Endothelial cell of umbilical vein (primary cell): Measurements from ENCODE around the gene C19orf44. TPM values are rescaled to one million over a fixed set of nuclear protein-coding genes. Genes with fewer than 3 reads are reported as not detected.

Experiments used
- BruUV-seq: library from RNA; stranded (reverse); fragments of 400-500 nt; replicated peaks from 2 replicates; lab custom pipeline; 2021; lab: Mats Ljungman, UMichigan
- CTCF ChIA-PET: fragments of 300-600, 350-600 bp; sonication (Branson Sonifier 250); formaldehyde crosslinking; loops from one replicate; lab custom pipeline; 2021; ENCODE audit warnings: antibody characterized with exemption, inconsistent platforms; lab: Charles Lee
- POLR2A ChIA-PET: fragments of 300-600, 350-600 bp; sonication (Branson Sonifier 250); formaldehyde crosslinking; loops from one replicate; lab custom pipeline; 2021; ENCODE audit warnings: antibody characterized with exemption, inconsistent platforms; lab: Charles Lee
- DNase-seq: peaks from one replicate; pipeline ENCODE4 v3.0.0-alpha.2; 2011; ENCODE audit warnings: low read depth, low spot score
- FAIRE-seq: peaks from 2 replicates; lab custom pipeline; 2011; peaks lifted over from hg19 to GRCh38; lab: Jason Lieb, UNC
- H2AFZ ChIP-seq: 2 replicates; pipeline ENCODE4 v1.6.0; 2012; ENCODE audit warnings: low read depth, low read length, control low read depth, inconsistent platforms
- H3K27ac ChIP-seq: 2 replicates; pipeline ENCODE4 v1.5.1; 2011; ENCODE audit warnings: low read depth, mild to moderate bottlenecking, control low read depth, low read length, moderate library complexity; ENCODE audit not compliant: insufficient read depth
- H3K27me3 ChIP-seq, 2 experiments: 2 replicates each; pipeline versions ENCODE4 v1.6.0 to v1.6.1; 2011; ENCODE audit warnings: low read length in 2 of 2, mixed read lengths in 1 of 2; ENCODE audit not compliant: control insufficient read depth in 2 of 2, insufficient read depth in 2 of 2
- H3K36me3 ChIP-seq, 2 experiments: 2 replicates in 1 of 2; 3 replicates in 1 of 2; pipeline ENCODE4 v1.5.1; 2011; ENCODE audit warnings: low read length in 2 of 2, mild to moderate bottlenecking in 1 of 2, moderate library complexity in 1 of 2; ENCODE audit not compliant: control insufficient read depth in 2 of 2, insufficient read depth in 2 of 2; ENCODE audit errors: extremely low read depth in 1 of 2
- H3K4me1 ChIP-seq: 3 replicates; pipeline ENCODE4 v1.5.1; 2011; ENCODE audit warnings: mild to moderate bottlenecking, low read length; ENCODE audit not compliant: control insufficient read depth, insufficient read depth; ENCODE audit errors: extremely low read depth
- H3K4me2 ChIP-seq: 2 replicates; pipeline ENCODE4 v1.6.1; 2011; ENCODE audit warnings: low read length, control low read depth, mixed read lengths; ENCODE audit not compliant: insufficient read depth
- H3K4me3 ChIP-seq, 3 experiments: fragments of 200-600 bp in 1 of 3; sonication (generic), shearing (Covaris generic) in 1 of 3; replicated peaks in 1 of 3; 2 replicates each; pipeline ENCODE4 v1.5.1; 2011 to 2016; ENCODE audit warnings: control low read depth in 3 of 3, low read length in 3 of 3, mild to moderate bottlenecking in 2 of 3, inconsistent platforms in 1 of 3, low read depth in 1 of 3, moderate library complexity in 1 of 3; ENCODE audit not compliant: insufficient read depth in 1 of 3
- H3K79me2 ChIP-seq: 2 replicates; pipeline ENCODE4 v1.6.0; 2012; ENCODE audit warnings: low read length, inconsistent platforms; ENCODE audit not compliant: control insufficient read depth, insufficient read depth
- H3K9ac ChIP-seq: replicated peaks from 2 replicates; pipeline ENCODE3; 2011; ENCODE audit warnings: low read length, control low read depth; ENCODE audit not compliant: insufficient read depth; ENCODE audit errors: extremely low read depth
- H3K9me1 ChIP-seq: replicated peaks from 3 replicates; pipeline ENCODE4 v1.6.0; 2011; ENCODE audit warnings: mild to moderate bottlenecking, low read length; ENCODE audit not compliant: control insufficient read depth, insufficient read depth; ENCODE audit errors: extremely low read depth
- H3K9me3 ChIP-seq: replicated peaks from 2 replicates; pipeline ENCODE4 v1.5.1; 2012; ENCODE audit warnings: low read length, inconsistent platforms; ENCODE audit not compliant: control insufficient read depth, insufficient read depth
- H4K20me1 ChIP-seq: replicated peaks from 2 replicates; pipeline ENCODE3; 2011; ENCODE audit warnings: mild to moderate bottlenecking, low read length; ENCODE audit not compliant: control insufficient read depth, insufficient read depth; ENCODE audit errors: extremely low read depth
- CTCF ChIP-seq, 2 donors: IDR thresholded peaks; 1 replicate in 1 of 2; 2 replicates in 1 of 2; pipeline ENCODE4 v1.5.1; 2011; ENCODE audit warnings: low read length in 2 of 2, mild to moderate bottlenecking in 2 of 2, moderate library complexity in 2 of 2, control low read depth in 1 of 2, inconsistent platforms in 1 of 2, low read depth in 1 of 2; ENCODE audit not compliant: insufficient read depth in 1 of 2; ENCODE audit errors: extremely low read depth in 1 of 2
- EZH2 ChIP-seq: IDR thresholded peaks from 2 replicates; pipeline ENCODE4 v1.6.1; 2012; ENCODE audit warnings: borderline replicate concordance, low read depth, mild to moderate bottlenecking, moderate library complexity, low read length, inconsistent platforms; ENCODE audit not compliant: severe bottlenecking
- FOS ChIP-seq: IDR thresholded peaks from 2 replicates; pipeline ENCODE4 v1.6.1; 2011; ENCODE audit warnings: mild to moderate bottlenecking, low read length, moderate library complexity, borderline replicate concordance; ENCODE audit not compliant: insufficient read depth
- GATA2 ChIP-seq: IDR thresholded peaks from 2 replicates; pipeline ENCODE4 v1.7.0; 2011; ENCODE audit warnings: low read depth, mild to moderate bottlenecking, moderate library complexity, mixed read lengths, low read length; ENCODE audit not compliant: insufficient read length, insufficient read depth
- JUN ChIP-seq: IDR thresholded peaks from 2 replicates; pipeline ENCODE4 v1.6.1; 2011; ENCODE audit warnings: borderline replicate concordance, low read depth; ENCODE audit not compliant: insufficient read length, insufficient read depth
- MYC ChIP-seq: IDR thresholded peaks from one replicate; pipeline ENCODE4 v1.6.1; 2011; ENCODE audit warnings: mild to moderate bottlenecking, low read depth, low read length
- POLR2A ChIP-seq: IDR thresholded peaks from 2 replicates; pipeline ENCODE4 v1.6.1; 2012; ENCODE audit warnings: low read depth, mild to moderate bottlenecking, control low read depth, low read length
- POLR2AphosphoS5 ChIP-seq: IDR thresholded peaks from 2 replicates; pipeline ENCODE4 v1.6.1; 2012; ENCODE audit warnings: low read depth, mild to moderate bottlenecking, control low read depth, low read length, moderate library complexity; ENCODE audit not compliant: insufficient read depth
- dilution Hi-C: fragments of 300-500 bp; cut with MboI; formaldehyde crosslinking; loops from one replicate; pipeline ENCODE4 v1.15.0; 2019; ENCODE audit warnings: low sequenced_read_pairs; ENCODE audit not compliant: extremely low pct_ligation_motif_present
- intact Hi-C: fragments of 100-400 bp; cut with micrococcal nuclease; formaldehyde crosslinking; loops from one replicate; pipeline ENCODE4 v1.10.0; 2022
- polyA plus RNA-seq, 4 experiments: library from polyadenylated mRNA; depleted of rRNA in 3 of 4; stranded (reverse) in 3 of 4; unstranded in 1 of 4; fragments of >200 nt; gene quantifications; 2 replicates each; pipeline versions ENCODE4 v1.2.1 to v1.2.3, GENCODE V29; 2011 to 2012; ENCODE audit warnings: missing spikeins in 1 of 4
- total RNA-seq: library from RNA; stranded (reverse); gene quantifications from 2 replicates; pipeline ENCODE4 v1.2.3, GENCODE V29; 2021
- TF ChIP-seq, protein P1 (sequence below): IDR thresholded peaks from 2 replicates; pipeline ENCODE4 v1.6.1; 2011; ENCODE audit not compliant: insufficient read depth, insufficient read length

The C19orf44 gene
- total and polyA plus RNA-seq, 2 donors (not counting 3 experiments of a cell fraction or from before 2014, with no cell fraction given), result 3.5 to 4.3 TPM

GRCh38 chr19:16544473-16545231 lies 48.5 kb downstream of the C19orf44 start:
- POLR2A ChIA-PET, result no interaction called here
- H3K9ac ChIP-seq, result no peak overlapping the region
- H3K79me2 ChIP-seq, result peaks cover 36% of the 10 kb centered on the region
- no peak overlapping the region for H2AFZ ChIP-seq
- H3K4me2 ChIP-seq, result no peak overlapping the region
- CTCF ChIA-PET, result no interaction called here
- no peak for FAIRE-seq
- no peak overlapping the region for H3K27ac ChIP-seq
- intact Hi-C loops, result loop anchor here (5.0 kb wide), 1 partner anchor 107 kb away; no protein-coding TSS in a partner anchor
- no TSS peak for BruUV-seq
- H3K4me3 ChIP-seq, result no peak overlapping the region
- no peak for DNase-seq
- H3K4me1 ChIP-seq, result peaks cover 12% of the 10 kb centered on the region
- H3K36me3 ChIP-seq, result peaks cover 0 to 2% of the 10 kb centered on the region in 2 experiments
- no peaks in the 10 kb centered on the region for H3K9me3 ChIP-seq
- TF ChIP-seq, protein P1, sequence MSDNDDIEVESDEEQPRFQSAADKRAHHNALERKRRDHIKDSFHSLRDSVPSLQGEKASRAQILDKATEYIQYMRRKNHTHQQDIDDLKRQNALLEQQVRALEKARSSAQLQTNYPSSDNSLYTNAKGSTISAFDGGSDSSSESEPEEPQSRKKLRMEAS, result no peak
- TF ChIP-seq FOS (no peak), CTCF (IDR thresholded peaks at IDR 0.05; ENCODE audit: extremely low read depth in 1 of 2, insufficient read depth in 1 of 2, low read depth in 1 of 2, low read length in 2 of 2) (no peak), JUN (no peak), GATA2 (no peak), EZH2 (no peak), MYC (no peak), POLR2A (no peak), POLR2AphosphoS5 (no peak)
- dilution Hi-C loops, result no loop called here
- H3K9me1 ChIP-seq, result no peaks in the 10 kb centered on the region
- H4K20me1 ChIP-seq, result no peaks in the 10 kb centered on the region
- no peaks in the 10 kb centered on the region for H3K27me3 ChIP-seq
